Mucosa of descending colon (tissue), 3 donors: ENCODE data around the gene ABHD8. TPM values are rescaled to one million over a fixed set of nuclear protein-coding genes. Genes with fewer than 3 reads are reported as not detected.
A peak's percentile ranks its signal among the peaks of the same experiment; 100 is the strongest.

Experiments
- ATAC-seq: fragments of 200-7000 bp; cut with Tn5 transposase; one replicate; pipeline ENCODE4 v1.9.1; 2020; ENCODE audit warnings: mild to moderate bottlenecking, moderate library complexity
- DNase-seq, 3 donors: peaks; one replicate each; pipeline ENCODE4 v3.0.0-alpha.2; 2020
- H3K36me3 ChIP-seq: fragments of 200-600 bp; one replicate; pipeline ENCODE4 v1.8.0; 2021; ENCODE audit warnings: low read depth, mild to moderate bottlenecking
- H3K4me1 ChIP-seq: fragments of 200-600 bp; one replicate; pipeline ENCODE4 v1.8.0; 2021; ENCODE audit warnings: low read depth, mild to moderate bottlenecking
- H3K4me3 ChIP-seq: fragments of 200-600 bp; one replicate; pipeline ENCODE4 v1.8.0; 2021; ENCODE audit warnings: mild to moderate bottlenecking
- H3K9me3 ChIP-seq: fragments of 200-600 bp; one replicate; pipeline ENCODE4 v1.8.0; 2021; ENCODE audit warnings: mild to moderate bottlenecking
- CTCF ChIP-seq: fragments of 200-600 bp; IDR thresholded peaks from one replicate; pipeline ENCODE4 v1.8.0; 2022; ENCODE audit warnings: antibody characterized with exemption, mild to moderate bottlenecking
- intact Hi-C, 2 donors: fragments of 100-400 bp; cut with DNase I in 1 of 2; cut with micrococcal nuclease in 1 of 2; formaldehyde crosslinking; loops; one replicate each; pipeline versions ENCODE4 v1.11.0 to v1.11.1; 2022; cut with DNase I, micrococcal nuclease
- total RNA-seq, 3 donors: library from RNA; stranded (reverse); fragmentation: NEBNext Ultra II Directional in 2 of 3; extraction: Animal tissue kit (Norgen Biotek cat#: 25700) in 2 of 3; gene quantifications; one replicate each; pipeline versions ENCODE4 v1.2.1 to v1.2.4, GENCODE V29; 2021 to 2023
- donor health status: DM: no; HTN: no; CAD: no; lungs with moderate emphysema.
- donor health status: DM: no; HTN: no; CAD: no.
- donor health status: DM: no; HTN: yes; CAD: no.

ABHD8 gene
- total RNA-seq, 3 donors from 2014 or later = 3.0 to 18.0 (median 4.5) TPM

- no peaks in the 10 kb centered on the region for H3K9me3 ChIP-seq
- no peak for DNase-seq
- no peak for ATAC-seq
- H3K36me3 ChIP-seq = peaks cover 5% of the 10 kb centered on the region
- H3K4me3 ChIP-seq = no peak overlapping the region
- no peak for TF ChIP-seq CTCF
- intact Hi-C loops = no loop called here
- H3K4me1 ChIP-seq = peaks cover 7% of the 10 kb centered on the region
These were observed 39.2 kb downstream of the ABHD8 start for GRCh38 chr19:17263712-17264640.

- TF ChIP-seq CTCF = no peak
- DNase-seq (no peak), ATAC-seq (no peak)
- intact Hi-C loops = no loop called here
- no peak overlapping the region for H3K4me3 ChIP-seq
- H3K36me3 ChIP-seq = peaks cover 5% of the 10 kb centered on the region
- no peaks in the 10 kb centered on the region for H3K9me3 ChIP-seq
- H3K4me1 ChIP-seq = no peaks in the 10 kb centered on the region
These were observed 40.7 kb downstream of the ABHD8 start for GRCh38 chr19:17262557-17262956.

GRCh38 chr19:17260842-17261325, 42.3 kb downstream of the ABHD8 start:
- no peaks in the 10 kb centered on the region for H3K36me3 ChIP-seq
- peak; percentile 91 for TF ChIP-seq CTCF
- peak; percentile 88 to 92 (median 88) for DNase-seq
- H3K4me3 ChIP-seq = no peak overlapping the region
- no peaks in the 10 kb centered on the region for H3K4me1 ChIP-seq
- no peaks in the 10 kb centered on the region for H3K9me3 ChIP-seq
- intact Hi-C loops = no loop called here
- peak; percentile 99 for ATAC-seq

DNA sequence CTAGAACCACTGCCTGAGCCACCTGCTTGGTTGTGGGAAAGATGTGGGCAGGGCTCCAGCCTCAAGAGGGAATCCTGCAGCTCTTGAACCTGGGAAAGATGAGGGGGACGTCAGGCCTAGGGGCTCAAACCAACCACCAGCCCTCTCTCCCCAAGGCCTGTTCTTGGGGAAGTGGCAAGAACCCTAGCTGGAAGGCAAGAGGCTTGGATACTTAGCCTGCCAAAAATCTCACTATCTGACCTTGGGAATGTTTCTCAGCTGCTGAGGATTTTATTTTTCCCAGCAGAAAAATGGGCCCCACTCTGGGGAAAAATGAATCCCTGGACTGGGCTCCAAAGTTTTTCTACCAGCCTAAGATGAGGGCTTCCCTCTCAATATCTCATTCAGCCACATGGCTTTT, 43.3 kb downstream of the ABHD8 start:
- no peak for TF ChIP-seq CTCF
- no peak overlapping the region for H3K4me3 ChIP-seq
- intact Hi-C loops = no loop called here
- H3K9me3 ChIP-seq = no peaks in the 10 kb centered on the region
- H3K36me3 ChIP-seq = no peaks in the 10 kb centered on the region
- ATAC-seq (no peak), DNase-seq (no peak)
- no peaks in the 10 kb centered on the region for H3K4me1 ChIP-seq

DNA sequence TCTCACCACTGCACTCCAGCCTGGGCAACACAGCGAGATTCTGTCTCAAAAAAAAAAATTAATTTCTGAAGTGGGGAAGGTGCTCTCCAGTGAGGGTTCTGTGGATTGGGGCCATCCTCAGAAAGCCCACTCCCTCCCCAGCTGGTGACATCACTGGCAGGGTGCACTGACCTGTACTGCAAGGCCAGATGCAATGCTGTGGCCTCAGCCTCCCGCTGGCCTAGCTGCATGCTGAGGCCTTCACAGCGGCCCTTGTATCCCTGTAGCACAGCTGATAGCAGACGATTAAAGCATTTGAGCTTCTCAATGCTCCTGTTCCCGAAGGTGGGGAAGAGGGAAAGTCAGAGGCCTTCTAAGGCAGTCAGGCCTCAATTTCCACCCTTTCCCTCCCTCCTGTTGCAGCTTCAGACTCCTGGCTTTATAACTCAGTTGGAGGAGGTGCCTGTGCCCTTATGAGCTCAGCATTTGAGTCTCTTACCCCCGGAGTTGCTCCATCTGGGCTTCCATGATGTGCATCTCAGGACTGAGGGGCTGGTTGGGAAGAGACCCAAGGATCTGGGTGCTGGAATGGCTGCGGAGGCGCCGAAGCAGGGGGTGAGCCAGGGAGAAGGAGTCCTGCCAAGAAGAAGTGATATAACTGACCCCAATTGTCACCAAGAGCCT, 44.0 kb downstream of the ABHD8 start:
- intact Hi-C loops = no loop called here
- DNase-seq = no peak
- no peak overlapping the region for H3K4me3 ChIP-seq
- H3K36me3 ChIP-seq = no peaks in the 10 kb centered on the region
- no peak for TF ChIP-seq CTCF
- no peak for ATAC-seq
- no peaks in the 10 kb centered on the region for H3K4me1 ChIP-seq
- no peaks in the 10 kb centered on the region for H3K9me3 ChIP-seq
